Adrenal gland (tissue), 5 donors: ENCODE data around the gene HOXA5.

Experiments
- POLR2A ChIP-seq, 2 donors: fragments of 450-650 bp; IDR thresholded peaks; one replicate each; pipeline ENCODE4 v1.6.1; 2017; ENCODE audit warnings: antibody characterized with exemption in 2 of 2, mild to moderate bottlenecking in 2 of 2, moderate library complexity in 1 of 2
- TF ChIP-seq, protein P1 (sequence below), 6 experiments: fragments of 450-650 bp in 4 of 6; fragments of 200-600 bp in 2 of 6; sonication (generic) in 1 of 6; IDR thresholded peaks; 1 replicate in 5 of 6; 2 replicates in 1 of 6; pipeline versions ENCODE4 v1.5.1 to v1.8.0; 2016 to 2021; ENCODE audit warnings: antibody characterized with exemption in 6 of 6, mild to moderate bottlenecking in 2 of 6, moderate library complexity in 1 of 6
- donor health status: DM: no; HTN: no; CAD: no.

DNA sequence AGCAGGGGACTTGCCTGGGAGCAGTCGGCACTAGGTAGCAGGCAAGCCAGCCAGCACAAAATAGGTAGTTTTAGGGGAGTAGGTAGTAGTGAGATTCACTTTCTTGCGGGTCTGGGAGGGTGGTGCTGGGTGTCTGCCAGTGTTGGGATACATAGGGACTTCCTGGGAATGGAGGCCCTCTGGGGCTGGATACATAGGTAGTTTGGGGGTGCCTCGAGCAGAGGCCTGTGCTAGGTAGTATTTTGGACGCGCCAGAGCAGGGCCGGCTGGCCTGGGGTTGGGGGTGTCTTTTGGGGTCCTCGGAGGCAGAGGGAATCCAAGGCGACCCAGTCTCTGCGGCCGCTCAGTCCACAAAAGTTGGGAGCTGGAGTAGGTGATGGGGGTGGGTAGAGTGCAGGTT, 10.9 kb upstream of the HOXA5 start:
- TF ChIP-seq, protein P1, sequence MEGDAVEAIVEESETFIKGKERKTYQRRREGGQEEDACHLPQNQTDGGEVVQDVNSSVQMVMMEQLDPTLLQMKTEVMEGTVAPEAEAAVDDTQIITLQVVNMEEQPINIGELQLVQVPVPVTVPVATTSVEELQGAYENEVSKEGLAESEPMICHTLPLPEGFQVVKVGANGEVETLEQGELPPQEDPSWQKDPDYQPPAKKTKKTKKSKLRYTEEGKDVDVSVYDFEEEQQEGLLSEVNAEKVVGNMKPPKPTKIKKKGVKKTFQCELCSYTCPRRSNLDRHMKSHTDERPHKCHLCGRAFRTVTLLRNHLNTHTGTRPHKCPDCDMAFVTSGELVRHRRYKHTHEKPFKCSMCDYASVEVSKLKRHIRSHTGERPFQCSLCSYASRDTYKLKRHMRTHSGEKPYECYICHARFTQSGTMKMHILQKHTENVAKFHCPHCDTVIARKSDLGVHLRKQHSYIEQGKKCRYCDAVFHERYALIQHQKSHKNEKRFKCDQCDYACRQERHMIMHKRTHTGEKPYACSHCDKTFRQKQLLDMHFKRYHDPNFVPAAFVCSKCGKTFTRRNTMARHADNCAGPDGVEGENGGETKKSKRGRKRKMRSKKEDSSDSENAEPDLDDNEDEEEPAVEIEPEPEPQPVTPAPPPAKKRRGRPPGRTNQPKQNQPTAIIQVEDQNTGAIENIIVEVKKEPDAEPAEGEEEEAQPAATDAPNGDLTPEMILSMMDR (IDR thresholded peaks at IDR 0.05), result no peak
- no peak for TF ChIP-seq POLR2A (IDR thresholded peaks at IDR 0.05)
